Measurements from ENCODE around the gene EFNA2. TPM values are rescaled to one million over a fixed set of nuclear protein-coding genes. Genes with fewer than 3 reads are reported as not detected.

The EFNA2 gene
- polyA plus RNA-seq, 1 of the 3 experiments (the other 2 are of a cell fraction) = 1.1 TPM

GRCh38 chr19:1350867-1351266 is 65.2 kb downstream of the EFNA2 start (continued):
- TF ChIP-seq USF2 (IDR thresholded peaks at IDR 0.05; ENCODE audit: borderline replicate concordance, low read depth, low read length) = no peak

Other genes starting within 250 kb of the EFNA2 start
- 7.8 and 8.3 TPM in 2 replicates for gene ABCA7, start 245.8 kb upstream of the EFNA2 start, polyA plus RNA-seq (2012; rRNA removed)
- 2.8 and 4.2 TPM in 2 replicates for gene ARHGAP45, start 218.7 kb upstream of the EFNA2 start, polyA plus RNA-seq (2012; rRNA removed)
- gene POLR2E, start 190.5 kb upstream of the EFNA2 start, polyA plus RNA-seq (2012; rRNA removed) = 238 and 283 TPM in 2 replicates
- 566 and 925 TPM in 2 replicates for gene GPX4, start 181.9 kb upstream of the EFNA2 start, polyA plus RNA-seq (2012; rRNA removed)
- gene SBNO2, start 111.6 kb upstream of the EFNA2 start, polyA plus RNA-seq (2012; rRNA removed) = 15.7 and 18.3 TPM in 2 replicates
- gene STK11, start 80.1 kb upstream of the EFNA2 start, polyA plus RNA-seq (2012; rRNA removed) = 53.5 and 55.5 TPM in 2 replicates
- 4.8 and 5.1 TPM in 2 replicates for gene CBARP, start 47.9 kb upstream of the EFNA2 start, polyA plus RNA-seq (2012; rRNA removed)
- 133 and 226 TPM in 2 replicates for gene ATP5F1D, start 44.1 kb upstream of the EFNA2 start, polyA plus RNA-seq (2012; rRNA removed)
- gene MIDN, start 37.3 kb upstream of the EFNA2 start, polyA plus RNA-seq (2012; rRNA removed) = 8.2 and 13.9 TPM in 2 replicates
- gene CIRBP, start 16.5 kb upstream of the EFNA2 start, polyA plus RNA-seq (2012; rRNA removed) = 762 and 857 TPM in 2 replicates
- 53.5 and 78.0 TPM in 2 replicates for gene FAM174C, start 10.3 kb upstream of the EFNA2 start, polyA plus RNA-seq (2012; rRNA removed)
- 52.5 and 66.4 TPM in 2 replicates for gene NDUFS7, start 98.0 kb downstream of the EFNA2 start, polyA plus RNA-seq (2012; rRNA removed)
- gene GAMT, start 115.7 kb downstream of the EFNA2 start, polyA plus RNA-seq (2012; rRNA removed) = 76.5 and 85.3 TPM in 2 replicates
- gene DAZAP1, start 121.7 kb downstream of the EFNA2 start, polyA plus RNA-seq (2012; rRNA removed) = 43.8 and 54.3 TPM in 2 replicates
- gene RPS15, start 152.5 kb downstream of the EFNA2 start, polyA plus RNA-seq (2012; rRNA removed) = 2,836 and 3,749 TPM in 2 replicates
- gene APC2, start 164.2 kb downstream of the EFNA2 start, polyA plus RNA-seq (2012; rRNA removed) = 1.3 and 1.8 TPM in 2 replicates
- 23.4 and 25.3 TPM in 2 replicates for gene C19orf25, start 193.3 kb downstream of the EFNA2 start, polyA plus RNA-seq (2012; rRNA removed)
- 5.8 and 6.6 TPM in 2 replicates for gene PCSK4, start 204.5 kb downstream of the EFNA2 start, polyA plus RNA-seq (2012; rRNA removed)
- 6.8 and 9.1 TPM in 2 replicates for gene REEP6, start 205.3 kb downstream of the EFNA2 start, polyA plus RNA-seq (2012; rRNA removed)
- gene ADAMTSL5, start 227.1 kb downstream of the EFNA2 start, polyA plus RNA-seq (2012; rRNA removed) = 5.7 and 6.3 TPM in 2 replicates
- 0.03 TPM in 1 of 2 replicates, not detected in the other for gene PLK5, start 238.2 kb downstream of the EFNA2 start, polyA plus RNA-seq (2012; rRNA removed)

Data from SK-N-SH (cell line).